NCI-H524 (cell line): ENCODE results near the gene VPS4A.

Experiments
- DNase-seq, 2 experiments: peaks; one replicate each; lab custom pipeline; 2025; lab: John Stamatoyannopoulos, UW

The VPS4A gene

GRCh38 chr16:69366431-69366830, 55.3 kb downstream of the VPS4A start:
- no peak for DNase-seq

GRCh38 chr16:69367980-69368379, 56.8 kb downstream of the VPS4A start:
- no peak for DNase-seq

GRCh38 chr16:69368866-69369265, 57.7 kb downstream of the VPS4A start:
- DNase-seq: no peak

GRCh38 chr16:69371564-69371963, 60.4 kb downstream of the VPS4A start:
- no peak for DNase-seq

GRCh38 chr16:69373019-69373418, 61.9 kb downstream of the VPS4A start:
- no peak for DNase-seq
